OCI-LY7 (cell line): ENCODE measurements around the gene XPNPEP2. TPM values are rescaled to one million over a fixed set of nuclear protein-coding genes. Genes with fewer than 3 reads are reported as not detected.

Experiments
- BruUV-seq: library from RNA; stranded (reverse); fragments of 400-500 nt; replicated peaks from 2 replicates; lab custom pipeline; 2021; lab: Mats Ljungman, UMichigan
- CTCF ChIA-PET: fragments of 300-600 bp; sonication (Branson Sonifier 250); formaldehyde crosslinking; loops from one replicate; lab custom pipeline; 2022; ENCODE audit warnings: antibody characterized with exemption; ENCODE audit not compliant: unreplicated experiment; lab: Charles Lee
- POLR2A ChIA-PET: fragments of 300-600 bp; sonication (Branson Sonifier 250); formaldehyde crosslinking; loops from one replicate; lab custom pipeline; 2022; ENCODE audit warnings: antibody characterized with exemption; lab: Charles Lee
- DNase-seq: peaks from one replicate; pipeline ENCODE4 v3.0.0-alpha.2; 2015; ENCODE audit warnings: low spot score
- H2AFZ ChIP-seq: fragments of 200-600 bp; sonication (generic), shearing (Covaris generic); 2 replicates; pipeline ENCODE4 v1.6.1; 2014; ENCODE audit warnings: mild to moderate bottlenecking, antibody characterized with exemption, low read length, moderate library complexity
- H3K27ac ChIP-seq: fragments of 200-600 bp; sonication (generic); 2 replicates; pipeline ENCODE4 v1.5.1; 2014; ENCODE audit warnings: mixed run types, low read depth, mild to moderate bottlenecking, moderate library complexity, low read length, inconsistent platforms; ENCODE audit not compliant: poor library complexity, severe bottlenecking
- H3K36me3 ChIP-seq: fragments of 200-600 bp; sonication (generic); 2 replicates; pipeline ENCODE4 v1.6.1; 2014; ENCODE audit warnings: mild to moderate bottlenecking, antibody characterized with exemption, low read length, moderate library complexity, mixed read lengths; ENCODE audit not compliant: insufficient read depth
- H3K4me1 ChIP-seq: fragments of 200-600 bp; sonication (generic); 2 replicates; pipeline ENCODE4 v1.5.1; 2014; ENCODE audit warnings: mild to moderate bottlenecking, low read length; ENCODE audit not compliant: insufficient read depth, poor library complexity, severe bottlenecking
- H3K4me2 ChIP-seq: fragments of 200-600 bp; sonication (generic); 2 replicates; pipeline ENCODE4 v1.6.1; 2014; ENCODE audit warnings: mild to moderate bottlenecking, low read length
- H3K4me3 ChIP-seq: fragments of 200-600 bp; sonication (generic); 2 replicates; pipeline ENCODE4 v1.5.1; 2014; ENCODE audit warnings: mild to moderate bottlenecking, low read depth, low read length; ENCODE audit not compliant: poor library complexity, severe bottlenecking
- H3K79me2 ChIP-seq: fragments of 200-600 bp; sonication (generic); 2 replicates; pipeline ENCODE4 v1.6.1; 2016; ENCODE audit warnings: low read depth, mild to moderate bottlenecking, low read length, moderate library complexity, mixed read lengths; ENCODE audit not compliant: insufficient read depth
- H3K9me2 ChIP-seq: fragments of 200-600 bp; sonication (generic); 2 replicates; pipeline ENCODE4 v1.6.1; 2016; ENCODE audit warnings: mild to moderate bottlenecking, low read length, mixed read lengths; ENCODE audit not compliant: insufficient read depth
- H3K9me3 ChIP-seq: fragments of 200-600 bp; sonication (generic); 2 replicates; pipeline ENCODE4 v1.6.1; 2014; ENCODE audit warnings: mild to moderate bottlenecking, mixed run types, low read length, mixed read lengths
- H4K20me1 ChIP-seq: fragments of 200-600 bp; sonication (generic); 2 replicates; pipeline ENCODE4 v1.6.1; 2014; ENCODE audit warnings: mild to moderate bottlenecking, antibody characterized with exemption, low read length, moderate library complexity, mixed read lengths; ENCODE audit not compliant: insufficient read depth
- CTCF ChIP-seq: fragments of 200-600 bp; sonication (generic); conservative IDR thresholded peaks from 2 replicates; pipeline ENCODE4 v1.5.1; 2014; ENCODE audit warnings: mild to moderate bottlenecking, antibody characterized with exemption, low read length, moderate library complexity, mixed read lengths
- EZH2phosphoT487 ChIP-seq: fragments of 200-600 bp; sonication (generic); IDR thresholded peaks from 2 replicates; pipeline ENCODE4 v1.6.1; 2018; ENCODE audit warnings: low read depth, borderline replicate concordance, mild to moderate bottlenecking, mixed run types, antibody characterized with exemption, low read length, moderate library complexity, mixed read lengths
- intact Hi-C: fragments of 100-400 bp; cut with micrococcal nuclease; formaldehyde crosslinking; loops from one replicate; pipeline ENCODE4 v1.10.0; 2022; ENCODE audit not compliant: unreplicated experiment
- total RNA-seq, 2 experiments: library from RNA; depleted of rRNA in 1 of 2; stranded (reverse); fragments of >200 nt in 1 of 2; shearing (Covaris generic) in 1 of 2; gene quantifications; 2 replicates each; pipeline ENCODE4 v1.2.3, GENCODE V29; 2014 to 2022

The XPNPEP2 gene
- total RNA-seq, 2 experiments from 2014 or later: not detected

- Histone ChIP-seq H3K4me1 (no peaks in the 10 kb centered on the region), H3K9me2 (no peaks in the 10 kb centered on the region), H3K27ac (no peak overlapping the region), H4K20me1 (no peaks in the 10 kb centered on the region), H3K4me3 (no peak overlapping the region), H3K9me3 (no peaks in the 10 kb centered on the region), H3K36me3 (no peaks in the 10 kb centered on the region), H3K4me2 (no peak overlapping the region), H2AFZ (no peak overlapping the region), H3K79me2 (no peaks in the 10 kb centered on the region)
- CTCF ChIA-PET: interaction anchor here (0.6 kb wide), 1 partner anchor 257 kb away, joined by 4 read pairs; no protein-coding TSS in a partner anchor
- intact Hi-C loops: no loop called here
- no TSS peak for BruUV-seq
- POLR2A ChIA-PET: no interaction called here
- no peak for DNase-seq
- TF ChIP-seq CTCF: no peak
- TF ChIP-seq EZH2phosphoT487: no peak
These were observed 6.1 kb downstream of the XPNPEP2 start for GRCh38 chrX:129744861-129745321.

GRCh38 chrX:129746557-129747470 is 8.0 kb downstream of the XPNPEP2 start:
- TF ChIP-seq EZH2phosphoT487: no peak
- no peak for TF ChIP-seq CTCF
- intact Hi-C loops: no loop called here
- CTCF ChIA-PET: no interaction called here
- Histone ChIP-seq H3K9me2 (no peaks in the 10 kb centered on the region), H3K4me1 (no peaks in the 10 kb centered on the region), H3K4me2 (no peak overlapping the region), H3K79me2 (no peaks in the 10 kb centered on the region), H3K9me3 (no peaks in the 10 kb centered on the region), H4K20me1 (no peaks in the 10 kb centered on the region), H2AFZ (no peak overlapping the region), H3K27ac (no peak overlapping the region), H3K4me3 (no peak overlapping the region), H3K36me3 (no peaks in the 10 kb centered on the region)
- POLR2A ChIA-PET: interaction anchor here (0.9 to 1.1 kb wide), 2 partner anchors 9 to 12 kb away, joined by 3 read pairs; no protein-coding TSS in a partner anchor
- DNase-seq: no peak
- no TSS peak for BruUV-seq

- POLR2A ChIA-PET: interaction anchor here (1.1 kb wide), 1 partner anchor 12 kb away, joined by 3 read pairs; no protein-coding TSS in a partner anchor
- intact Hi-C loops: no loop called here
- Histone ChIP-seq H3K27ac (no peak overlapping the region), H3K9me2 (no peaks in the 10 kb centered on the region), H3K36me3 (no peaks in the 10 kb centered on the region), H4K20me1 (no peaks in the 10 kb centered on the region), H3K9me3 (no peaks in the 10 kb centered on the region), H3K4me2 (no peak overlapping the region), H3K79me2 (no peaks in the 10 kb centered on the region), H2AFZ (no peak overlapping the region), H3K4me1 (no peaks in the 10 kb centered on the region), H3K4me3 (no peak overlapping the region)
- BruUV-seq: no TSS peak
- CTCF ChIA-PET: no interaction called here
- no peak for TF ChIP-seq CTCF
- TF ChIP-seq EZH2phosphoT487: no peak
- no peak for DNase-seq
These were observed 8.8 kb downstream of the XPNPEP2 start for GRCh38 chrX:129747533-129747932.
